Right lobe of liver (tissue), 6 donors: ENCODE results near the gene NUB1. TPM values are rescaled to one million over a fixed set of nuclear protein-coding genes. Genes with fewer than 3 reads are reported as not detected.

ENCODE experiments used
- ATAC-seq, 4 donors: fragments of 200-7000 bp; cut with Tn5 transposase; one replicate each; pipeline ENCODE4 v1.9.1; 2020; ENCODE audit warnings: mild to moderate bottlenecking in 4 of 4, moderate library complexity in 4 of 4
- DNase-seq, 3 donors: peaks; one replicate each; pipeline ENCODE4 v3.0.0-alpha.2; 2020
- H3K27ac ChIP-seq, 3 donors: fragments of 200-600 bp; one replicate each; pipeline ENCODE4 v1.8.0; 2022
- H3K27me3 ChIP-seq, 2 donors: fragments of 200-600 bp; one replicate each; pipeline ENCODE4 v1.8.0; 2022
- H3K36me3 ChIP-seq, 4 donors: fragments of 200-600 bp; sonication (generic) in 1 of 4; one replicate each; pipeline versions ENCODE4 v1.5.1 to v1.8.0; 2017 to 2022; ENCODE audit warnings: control low read depth in 1 of 4
- H3K4me1 ChIP-seq, 4 donors: fragments of 200-600 bp; sonication (generic) in 1 of 4; one replicate each; pipeline versions ENCODE4 v1.5.1 to v1.8.0; 2017 to 2022; ENCODE audit warnings: control low read depth in 1 of 4
- H3K4me3 ChIP-seq, 3 donors: fragments of 200-600 bp; one replicate each; pipeline ENCODE4 v1.8.0; 2022
- H3K9me3 ChIP-seq, 4 donors: fragments of 200-600 bp; sonication (generic) in 1 of 4; one replicate each; pipeline versions ENCODE4 v1.5.1 to v1.8.0; 2017 to 2022; ENCODE audit warnings: control low read depth in 1 of 4
- CTCF ChIP-seq, 4 donors: fragments of 200-600 bp in 3 of 4; fragments of 450-650 bp in 1 of 4; IDR thresholded peaks; one replicate each; pipeline versions ENCODE4 v1.5.1 to v1.8.0; 2016 to 2022; ENCODE audit warnings: antibody characterized with exemption in 4 of 4, mild to moderate bottlenecking in 2 of 4
- POLR2A ChIP-seq: fragments of 450-650 bp; IDR thresholded peaks from one replicate; pipeline ENCODE4 v1.6.1; 2017; ENCODE audit warnings: antibody characterized with exemption, mild to moderate bottlenecking
- WGBS: methylation state at CpG from one replicate; pipeline ENCODE4 v1.1.6; 2018; ENCODE audit warnings: low coverage, low lambda C conversion rate; ENCODE audit not compliant: insufficient coverage; ENCODE audit errors: missing lambda C conversion rate; 5-methylcytosine and 5-hydroxymethylcytosine counted together
- intact Hi-C, 2 donors: fragments of 100-400 bp; cut with DNase I; formaldehyde crosslinking; loops; one replicate each; pipeline versions ENCODE4 v1.11.2 to v1.14.1; 2022
- total RNA-seq, 6 experiments: library from RNA; depleted of rRNA in 2 of 6; stranded (reverse); fragments of >200 nt in 2 of 6; fragmentation: NEBNext Ultra II Directional in 3 of 6; extraction: Animal tissue kit (Norgen Biotek cat#: 25700) in 3 of 6; gene quantifications; one replicate each; pipeline versions ENCODE4 v1.1.0 to v1.2.4, GENCODE V29; 2016 to 2023
- donor health status: DM: no; HTN: yes; CAD: no.
- donor health status: DM: no; HTN: no; CAD: no.
- donor health status: DM: no; HTN: no; CAD: no.
- donor health status: DM: no; HTN: yes; CAD: no.
- donor health status: DM: no; HTN: yes; CAD: no.

The NUB1 gene
- total RNA-seq, 6 experiments from 2014 or later = 21.1 to 31.3 (median 26.2) TPM

- ATAC-seq = no peak
- WGBS = no CpG with 5 or more reads among the region's 7 CpGs
- no peak for TF ChIP-seq POLR2A
- TF ChIP-seq CTCF (IDR thresholded peaks at IDR 0.05) = no peak
These were observed 57.6 kb downstream of the NUB1 start for GRCh38 chr7:151399305-151399601.

DNA sequence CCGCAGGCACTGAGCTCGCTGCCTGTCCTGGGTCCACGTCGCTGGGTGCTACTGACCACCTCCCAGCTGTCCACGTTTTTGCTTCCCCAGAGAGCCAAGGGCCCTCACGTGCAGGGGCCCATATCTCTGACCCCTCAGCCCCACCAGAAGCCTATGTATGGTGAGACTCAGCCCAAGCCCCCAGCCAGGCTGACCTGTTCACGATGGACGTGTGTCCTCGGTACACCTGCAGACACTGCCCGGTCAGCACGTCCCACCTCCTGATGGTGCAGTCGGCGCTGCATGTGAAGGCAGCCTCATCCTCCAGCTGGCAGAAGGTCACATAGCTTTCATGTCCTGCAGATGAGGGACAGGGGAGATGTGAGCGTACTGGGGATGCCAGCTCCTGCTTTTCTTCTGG is 58.3 kb downstream of the NUB1 start:
- H3K36me3 ChIP-seq = no peaks in the 10 kb centered on the region
- TF ChIP-seq POLR2A (no peak), CTCF (IDR thresholded peaks at IDR 0.05) (no peak)
- 88% methylated on average over 1 of the region's 14 CpGs for WGBS
- DNase-seq (peak in 2 of 3 donors; percentile 14 to 46), ATAC-seq (no peak)
- H3K4me3 ChIP-seq = no peak overlapping the region
- no peak overlapping the region for H3K27ac ChIP-seq
- no peaks in the 10 kb centered on the region for H3K9me3 ChIP-seq
- no peaks in the 10 kb centered on the region for H3K27me3 ChIP-seq
- H3K4me1 ChIP-seq = peaks cover 0 to 13% (median 5%) of the 10 kb centered on the region in 4 donors
- intact Hi-C loops = no loop called here

More at GRCh38 chr7:151399305-151399601, 57.6 kb downstream of the NUB1 start:
- H3K27ac ChIP-seq = no peak overlapping the region
- H3K4me1 ChIP-seq = peaks cover 0 to 7% (median 3%) of the 10 kb centered on the region in 4 donors
- intact Hi-C loops = no loop called here
- H3K36me3 ChIP-seq = no peaks in the 10 kb centered on the region
- no peaks in the 10 kb centered on the region for H3K9me3 ChIP-seq
- DNase-seq = peak in 2 of 3 donors; percentile 12 to 28
- H3K4me3 ChIP-seq = no peak overlapping the region
- no peaks in the 10 kb centered on the region for H3K27me3 ChIP-seq

GRCh38 chr7:151400626-151401315 is 59.2 kb downstream of the NUB1 start:
- peak in 2 of 3 donors; percentile 12 for DNase-seq
- TF ChIP-seq CTCF (IDR thresholded peaks at IDR 0.05) (no peak), POLR2A (no peak)
- Histone ChIP-seq H3K27me3 (no peaks in the 10 kb centered on the region), H3K9me3 (no peaks in the 10 kb centered on the region), H3K4me3 (no peak overlapping the region), H3K27ac (no peak overlapping the region), H3K4me1 (peaks cover 0 to 13% (median 5%) of the 10 kb centered on the region in 4 donors), H3K36me3 (no peaks in the 10 kb centered on the region)
- 63% methylated on average over 10 of the region's 14 CpGs for WGBS
- intact Hi-C loops = no loop called here
- no peak for ATAC-seq

DNA sequence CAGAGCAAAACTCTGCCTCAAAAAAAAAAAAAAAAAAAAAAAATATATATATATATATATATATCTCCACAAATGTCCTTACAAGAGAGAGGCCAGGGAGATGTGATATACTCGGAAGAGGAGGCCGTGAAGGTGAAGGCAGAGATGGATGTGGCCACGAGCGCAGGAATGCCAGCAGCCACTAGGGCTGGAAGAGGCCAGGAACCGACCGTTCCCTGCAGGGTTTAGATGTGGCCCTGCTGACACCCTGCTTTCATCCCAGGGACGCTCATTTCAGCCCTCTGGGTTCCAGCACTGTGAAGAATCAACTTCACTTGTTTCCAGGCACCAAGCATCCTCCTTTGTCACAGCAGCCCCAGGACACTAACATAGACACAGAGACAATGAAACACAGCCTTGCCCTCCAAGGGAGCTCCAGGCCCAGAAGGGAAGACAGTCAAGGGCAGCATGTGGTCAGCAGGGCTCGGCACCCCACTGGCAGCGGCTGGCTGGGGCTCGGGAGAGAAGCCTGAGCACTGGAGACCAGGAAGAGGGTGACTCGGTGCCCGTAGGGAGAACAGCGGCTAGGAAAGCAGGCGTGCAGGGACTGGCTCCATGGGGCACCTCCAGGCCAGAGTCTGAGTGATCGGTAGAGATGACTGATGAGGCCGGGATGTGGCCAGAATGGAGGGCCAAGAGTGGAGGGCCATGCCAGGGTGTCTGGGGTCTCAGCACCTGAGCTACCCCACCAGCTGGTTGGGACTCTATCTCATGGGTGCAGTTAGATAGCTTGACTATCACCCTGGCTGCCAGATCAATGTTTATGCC is 60.6 kb downstream of the NUB1 start:
- ATAC-seq (no peak), DNase-seq (peak in 2 of 3 donors; percentile 3 to 47)
- H3K4me3 ChIP-seq = no peak overlapping the region
- intact Hi-C loops = no loop called here
- WGBS = 98% methylated on average over 6 of the region's 16 CpGs
- H3K36me3 ChIP-seq = no peaks in the 10 kb centered on the region
- no peak overlapping the region for H3K27ac ChIP-seq
- peaks cover 0 to 13% (median 5%) of the 10 kb centered on the region in 4 donors for H3K4me1 ChIP-seq
- no peak for TF ChIP-seq CTCF (IDR thresholded peaks at IDR 0.05)
- TF ChIP-seq POLR2A = no peak
- no peaks in the 10 kb centered on the region for H3K9me3 ChIP-seq
- no peaks in the 10 kb centered on the region for H3K27me3 ChIP-seq
